IPS DF 4.7 (cell line): ENCODE results near the gene DZIP1L.

Source experiments
- DNase-seq: peaks from one replicate; pipeline ENCODE4 v3.0.0-alpha.2; 2013; ENCODE audit warnings: low spot score; ENCODE audit errors: extremely low read depth

DZIP1L gene

GRCh38 chr3:138038725-138039462 is 76.5 kb downstream of the DZIP1L start:
- DNase-seq: no peak

- no peak for DNase-seq
These were observed 78.8 kb downstream of the DZIP1L start for GRCh38 chr3:138036572-138036971.

GRCh38 chr3:138034918-138035317 is 80.5 kb downstream of the DZIP1L start:
- no peak for DNase-seq

- DNase-seq: no peak
These were observed 82.2 kb downstream of the DZIP1L start for GRCh38 chr3:138033202-138033691.

- DNase-seq: no peak
These were observed 82.8 kb downstream of the DZIP1L start for GRCh38 chr3:138032567-138032966.

- DNase-seq: no peak
These were observed 83.9 kb downstream of the DZIP1L start for GRCh38 chr3:138031536-138031935.

- no peak for DNase-seq
These were observed 84.6 kb downstream of the DZIP1L start for GRCh38 chr3:138030734-138031280.

- no peak for DNase-seq
These were observed 87.6 kb downstream of the DZIP1L start for GRCh38 chr3:138027821-138028220.

- DNase-seq: no peak
These were observed 89.9 kb downstream of the DZIP1L start for GRCh38 chr3:138025553-138025952.

GRCh38 chr3:138023754-138024153 is 91.7 kb downstream of the DZIP1L start:
- DNase-seq: no peak

- no peak for DNase-seq
These were observed 95.9 kb downstream of the DZIP1L start for GRCh38 chr3:138019281-138020069.

- no peak for DNase-seq
These were observed 99.3 kb downstream of the DZIP1L start for GRCh38 chr3:138016065-138016464.

- no peak for DNase-seq
These were observed 102.9 kb downstream of the DZIP1L start for GRCh38 chr3:138012526-138012925.
